Stimulated activated CD4-positive, alpha-beta T cell treated with anti-CD3 and anti-CD28 coated beads, Interleukin-2, amount 100 ng/mL, for 48 hours (primary cell): Measurements from ENCODE around the gene MRPL33.
A peak's percentile ranks its signal among the peaks of the same experiment; 100 is the strongest.
"Not testable (repeated sequence)": the region's sequence is repeated elsewhere in the genome, so short reads cannot be mapped to it uniquely, and the experiment has no call there.

Experiments used
- DNase-seq, 2 donors: peaks; one replicate each; pipeline ENCODE4 v3.0.0-alpha.2; 2020

MRPL33 gene

GRCh38 chr2:27742571-27742970 lies 28.9 kb upstream of the MRPL33 start:
- DNase-seq = no peak

- DNase-seq = not testable (repeated sequence)
Observed at GRCh38 chr2:27745494-27745893, 26.0 kb upstream of the MRPL33 start.

GRCh38 chr2:27746325-27746724 lies 25.2 kb upstream of the MRPL33 start:
- DNase-seq = no peak

GRCh38 chr2:27747827-27748352 lies 23.6 kb upstream of the MRPL33 start:
- DNase-seq = no peak

- DNase-seq = not testable (repeated sequence)
Observed at GRCh38 chr2:27748803-27749554, 22.5 kb upstream of the MRPL33 start.

- no peak for DNase-seq
Observed at GRCh38 chr2:27751377-27751776, 20.1 kb upstream of the MRPL33 start.

- DNase-seq = no peak
Observed at GRCh38 chr2:27752551-27753237, 18.8 kb upstream of the MRPL33 start.

GRCh38 chr2:27754138-27754588 lies 17.4 kb upstream of the MRPL33 start:
- DNase-seq = peak; percentile 77 to 81

GRCh38 chr2:27754831-27755230 lies 16.7 kb upstream of the MRPL33 start:
- no peak for DNase-seq

GRCh38 chr2:27756091-27756490 lies 15.4 kb upstream of the MRPL33 start:
- no peak for DNase-seq

- no peak for DNase-seq
Observed at GRCh38 chr2:27756544-27757498, 14.7 kb upstream of the MRPL33 start.

GRCh38 chr2:27762951-27763906 lies 8.3 kb upstream of the MRPL33 start:
- DNase-seq = no peak

GRCh38 chr2:27763907-27764267 lies 7.6 kb upstream of the MRPL33 start:
- no peak for DNase-seq

- not testable (repeated sequence) for DNase-seq
Observed at GRCh38 chr2:27764526-27764925, 7.0 kb upstream of the MRPL33 start.

- peak; percentile 49 to 50 for DNase-seq
Observed at GRCh38 chr2:27765621-27766286, 5.8 kb upstream of the MRPL33 start.

- DNase-seq = no peak
Observed at GRCh38 chr2:27766287-27766661, 5.2 kb upstream of the MRPL33 start.

GRCh38 chr2:27771202-27771547 lies 344 bp upstream of the MRPL33 start:
- no peak for DNase-seq

- DNase-seq = no peak
Observed at GRCh38 chr2:27772804-27773203, 1.3 kb downstream of the MRPL33 start.

- DNase-seq = no peak
Observed at GRCh38 chr2:27773959-27774358, 2.4 kb downstream of the MRPL33 start.

- no peak for DNase-seq
Observed at GRCh38 chr2:27776097-27776496, 4.6 kb downstream of the MRPL33 start.

- DNase-seq = no peak
Observed at GRCh38 chr2:27776696-27777095, 5.2 kb downstream of the MRPL33 start.
